HG03095 (cell line): ENCODE results near the gene RABAC1.
"Not testable (repeated sequence)": the region's sequence is repeated elsewhere in the genome, so short reads cannot be mapped to it uniquely, and the experiment has no call there.

ENCODE experiments used
- ATAC-seq: cut with Tn5 transposase; IDR thresholded peaks from one replicate; pipeline ENCODE4 v1.9.1; 2021; ENCODE audit warnings: moderate library complexity; ENCODE audit not compliant: unreplicated experiment

The RABAC1 gene

GRCh38 chr19:41917676-41918075 lies 41.4 kb downstream of the RABAC1 start:
- no peak for ATAC-seq

GRCh38 chr19:41915776-41916414 lies 43.2 kb downstream of the RABAC1 start:
- ATAC-seq: no peak

- ATAC-seq: no peak
Measured at GRCh38 chr19:41915021-41915775, 43.9 kb downstream of the RABAC1 start.

- ATAC-seq: not testable (repeated sequence)
Measured at GRCh38 chr19:41914424-41914834, 44.7 kb downstream of the RABAC1 start.

GRCh38 chr19:41913538-41914423 lies 45.3 kb downstream of the RABAC1 start:
- ATAC-seq: no peak

GRCh38 chr19:41912899-41913537 lies 46.1 kb downstream of the RABAC1 start:
- ATAC-seq: no peak

- ATAC-seq: no peak
Measured at GRCh38 chr19:41911889-41912731, 47.0 kb downstream of the RABAC1 start.

- no peak for ATAC-seq
Measured at GRCh38 chr19:41910992-41911888, 47.9 kb downstream of the RABAC1 start.

GRCh38 chr19:41910240-41910991 lies 48.7 kb downstream of the RABAC1 start:
- ATAC-seq: no peak

GRCh38 chr19:41909706-41910105 lies 49.4 kb downstream of the RABAC1 start:
- ATAC-seq: no peak

- ATAC-seq: no peak
Measured at GRCh38 chr19:41908724-41909464, 50.2 kb downstream of the RABAC1 start.

- ATAC-seq: no peak
Measured at GRCh38 chr19:41907994-41908615, 51.0 kb downstream of the RABAC1 start.

- ATAC-seq: no peak
Measured at GRCh38 chr19:41906916-41907680, 52.0 kb downstream of the RABAC1 start.
